ENCODE data around the gene TFAP2E.

The TFAP2E gene

GRCh38 chr1:35556484-35557117 is 16.5 kb upstream of the TFAP2E start:
- Histone ChIP-seq H2AFZ (ENCODE audit: low read length) (peak overlapping the region; percentile 99), H3K9ac (ENCODE audit: low read depth, low read length, poor library complexity, severe bottlenecking) (peak overlapping the region; percentile 86), H3K9me3 (ENCODE audit: insufficient read depth, low read depth, low read length) (no peaks in the 10 kb centered on the region), H3K4me2 (ENCODE audit: low read depth, low read length, poor library complexity, severe bottlenecking) (peak overlapping the region; percentile 88), H3K4me3 (ENCODE audit: low read length, poor library complexity, severe bottlenecking) (peak overlapping the region; percentile 81), H3K9me2 (replicated peaks; ENCODE audit: low read depth, low read length) (no peaks in the 10 kb centered on the region), H4K20me1 (ENCODE audit: insufficient read depth, low read length, poor library complexity, severe bottlenecking) (peaks cover 18% of the 10 kb centered on the region), H3K4me1 (ENCODE audit: insufficient read depth, low read length, poor library complexity, severe bottlenecking) (peaks cover 41% of the 10 kb centered on the region), H3F3A (ENCODE audit: low read depth) (no peaks in the 10 kb centered on the region), H3K27me3 (ENCODE audit: insufficient read depth, low read length, poor library complexity, severe bottlenecking) (no peaks in the 10 kb centered on the region), H3K79me2 (ENCODE audit: insufficient read depth, low read length) (peaks cover 58% of the 10 kb centered on the region), H3K36me3 (ENCODE audit: insufficient read depth, low read length) (peaks cover 5% of the 10 kb centered on the region; the same call in 1 of the 2 replicates)
- no peak for TF ChIP-seq CTCF (conservative IDR thresholded peaks at IDR 0.05; ENCODE audit: low read length)
- no peak for TF ChIP-seq EZH2phosphoT487 (IDR thresholded peaks at IDR 0.05; ENCODE audit: borderline replicate concordance)

DNA sequence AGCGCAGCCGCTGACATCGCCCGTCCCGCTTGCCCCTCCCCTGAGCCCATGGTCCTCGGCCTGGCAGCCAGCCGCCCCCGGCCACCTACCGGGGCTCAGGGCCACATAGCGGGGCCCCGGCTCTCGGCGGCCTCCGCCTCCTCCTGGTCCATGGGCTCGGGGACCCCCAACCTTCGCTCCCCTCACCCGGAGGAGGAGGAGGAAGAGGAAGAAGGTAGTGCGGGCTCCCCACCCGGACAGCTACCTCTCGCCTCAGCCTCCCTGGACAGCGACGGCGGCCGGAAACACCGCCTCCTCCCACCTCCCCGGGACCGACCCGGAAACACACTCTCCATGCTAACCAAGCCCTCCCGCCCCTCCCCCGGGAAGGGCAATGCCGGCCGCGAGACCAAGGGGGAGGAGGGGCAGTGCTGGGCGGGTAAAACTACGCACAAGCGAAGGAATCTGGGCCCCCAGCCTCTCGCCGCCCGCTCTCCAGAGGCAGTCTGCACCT is 15.9 kb upstream of the TFAP2E start, which contains the start of gene KIAA0319L:
Gene KIAA0319L (minus strand): TSS at position 286 of the 493 bp plus-strand sequence. CDS start 2,912 bp downstream, outside the sequence.
- Histone ChIP-seq H4K20me1 (ENCODE audit: insufficient read depth, low read length, poor library complexity, severe bottlenecking) (peaks cover 18% of the 10 kb centered on the region), H3K4me2 (ENCODE audit: low read depth, low read length, poor library complexity, severe bottlenecking) (peak within 1 kb of the TSS; percentile 95), H3K9me2 (replicated peaks; ENCODE audit: low read depth, low read length) (no peaks in the 10 kb centered on the region), H3K4me1 (ENCODE audit: insufficient read depth, low read length, poor library complexity, severe bottlenecking) (peaks cover 47% of the 10 kb centered on the region), H3K79me2 (ENCODE audit: insufficient read depth, low read length) (peaks cover 63% of the 10 kb centered on the region), H3F3A (ENCODE audit: low read depth) (no peaks in the 10 kb centered on the region), H2AFZ (ENCODE audit: low read length) (peak within 1 kb of the TSS; percentile 99), H3K36me3 (ENCODE audit: insufficient read depth, low read length) (peaks cover 4% of the 10 kb centered on the region; the same call in 1 of the 2 replicates), H3K27me3 (ENCODE audit: insufficient read depth, low read length, poor library complexity, severe bottlenecking) (no peaks in the 10 kb centered on the region), H3K9me3 (ENCODE audit: insufficient read depth, low read depth, low read length) (no peaks in the 10 kb centered on the region), H3K4me3 (ENCODE audit: low read length, poor library complexity, severe bottlenecking) (peak within 1 kb of the TSS; percentile 81), H3K9ac (ENCODE audit: low read depth, low read length, poor library complexity, severe bottlenecking) (peak within 1 kb of the TSS; percentile 86)
- TF ChIP-seq CTCF (conservative IDR thresholded peaks at IDR 0.05; ENCODE audit: low read length), result no peak
- TF ChIP-seq EZH2phosphoT487 (IDR thresholded peaks at IDR 0.05; ENCODE audit: borderline replicate concordance), result no peak

GRCh38 chr1:35557611-35558373 is 15.3 kb upstream of the TFAP2E start, which contains the start of gene NCDN:
NCDN (plus strand) TSS chr1:35557799; CDS start chr1:35558191, 392 bp downstream.
- Histone ChIP-seq H3K79me2 (ENCODE audit: insufficient read depth, low read length) (peaks cover 64% of the 10 kb centered on the region), H3K36me3 (ENCODE audit: insufficient read depth, low read length) (no peaks in the 10 kb centered on the region), H2AFZ (ENCODE audit: low read length) (peak within 1 kb of the TSS; percentile 99), H3K4me1 (ENCODE audit: insufficient read depth, low read length, poor library complexity, severe bottlenecking) (peaks cover 53% of the 10 kb centered on the region), H4K20me1 (ENCODE audit: insufficient read depth, low read length, poor library complexity, severe bottlenecking) (peaks cover 18% of the 10 kb centered on the region), H3K9me3 (ENCODE audit: insufficient read depth, low read depth, low read length) (no peaks in the 10 kb centered on the region), H3K27me3 (ENCODE audit: insufficient read depth, low read length, poor library complexity, severe bottlenecking) (no peaks in the 10 kb centered on the region), H3K9me2 (replicated peaks; ENCODE audit: low read depth, low read length) (no peaks in the 10 kb centered on the region), H3K4me3 (ENCODE audit: low read length, poor library complexity, severe bottlenecking) (peak within 1 kb of the TSS; percentile 81), H3K4me2 (ENCODE audit: low read depth, low read length, poor library complexity, severe bottlenecking) (peak within 1 kb of the TSS; percentile 95), H3F3A (ENCODE audit: low read depth) (no peaks in the 10 kb centered on the region), H3K9ac (ENCODE audit: low read depth, low read length, poor library complexity, severe bottlenecking) (peak within 1 kb of the TSS; percentile 86)
- TF ChIP-seq CTCF (conservative IDR thresholded peaks at IDR 0.05; ENCODE audit: low read length) (no peak), EZH2phosphoT487 (IDR thresholded peaks at IDR 0.05; ENCODE audit: borderline replicate concordance) (no peak)

Data from Loucy (cell line).